Thoracic aorta (tissue), 2 donors: ENCODE measurements around the gene C5orf63. TPM values are rescaled to one million over a fixed set of nuclear protein-coding genes. Genes with fewer than 3 reads are reported as not detected.

Experiments
- ATAC-seq: fragments of 150-250 bp; one replicate; pipeline ENCODE4 v1.8.0; 2017; ENCODE audit warnings: low read depth; ENCODE audit not compliant: insufficient number of reproducible peaks, low FRiP score
- DNase-seq: peaks from one replicate; pipeline ENCODE4 v3.0.0-alpha.2; 2020; ENCODE audit warnings: low spot score
- H3K27ac ChIP-seq, 2 donors: fragments of 200-600 bp; sonication (generic); 1 replicate in 1 of 2; 2 replicates in 1 of 2; pipeline ENCODE4 v1.5.1; 2016; ENCODE audit warnings: mild to moderate bottlenecking in 2 of 2, moderate library complexity in 2 of 2
- H3K27me3 ChIP-seq: fragments of 200-600 bp; sonication (generic); replicated peaks from 2 replicates; pipeline ENCODE4 v1.6.0; 2016; ENCODE audit warnings: mild to moderate bottlenecking; ENCODE audit not compliant: insufficient read depth
- H3K36me3 ChIP-seq: fragments of 200-600 bp; sonication (generic); one replicate; pipeline ENCODE4 v1.5.1; 2016
- H3K4me1 ChIP-seq, 2 donors: fragments of 200-600 bp; sonication (generic); 1 replicate in 1 of 2; 2 replicates in 1 of 2; pipeline versions ENCODE4 v1.5.1 to v1.6.0; 2016; ENCODE audit warnings: low read depth in 2 of 2, mild to moderate bottlenecking in 1 of 2; ENCODE audit not compliant: control insufficient read depth in 1 of 2
- H3K4me3 ChIP-seq: fragments of 200-600 bp; sonication (generic); 2 replicates; pipeline ENCODE4 v1.5.1; 2016; ENCODE audit warnings: mild to moderate bottlenecking
- H3K9me3 ChIP-seq: fragments of 200-600 bp; sonication (generic); 2 replicates; pipeline ENCODE4 v1.5.1; 2016
- CTCF ChIP-seq: fragments of 200-600 bp; sonication (generic); IDR thresholded peaks from one replicate; pipeline ENCODE4 v1.5.1; 2019; ENCODE audit warnings: antibody characterized with exemption
- total RNA-seq, 2 donors: library from RNA; depleted of rRNA; stranded (reverse); fragments of >200 nt; gene quantifications; one replicate each; pipeline versions ENCODE4 v1.1.0 to v1.2.3, GENCODE V29; 2016

The C5orf63 gene
- total RNA-seq, 2 donors from 2014 or later, result 1.1 to 2.0 TPM

GRCh38 chr5:127101533-127101932 is 28.2 kb upstream of the C5orf63 start:
- Histone ChIP-seq H3K4me1 (no peaks in the 10 kb centered on the region), H3K9me3 (no peaks in the 10 kb centered on the region), H3K27ac (no peak overlapping the region), H3K36me3 (no peaks in the 10 kb centered on the region), H3K4me3 (no peak overlapping the region), H3K27me3 (no peaks in the 10 kb centered on the region)
- DNase-seq, result no peak
- no peak for ATAC-seq
- TF ChIP-seq CTCF, result no peak

DNA sequence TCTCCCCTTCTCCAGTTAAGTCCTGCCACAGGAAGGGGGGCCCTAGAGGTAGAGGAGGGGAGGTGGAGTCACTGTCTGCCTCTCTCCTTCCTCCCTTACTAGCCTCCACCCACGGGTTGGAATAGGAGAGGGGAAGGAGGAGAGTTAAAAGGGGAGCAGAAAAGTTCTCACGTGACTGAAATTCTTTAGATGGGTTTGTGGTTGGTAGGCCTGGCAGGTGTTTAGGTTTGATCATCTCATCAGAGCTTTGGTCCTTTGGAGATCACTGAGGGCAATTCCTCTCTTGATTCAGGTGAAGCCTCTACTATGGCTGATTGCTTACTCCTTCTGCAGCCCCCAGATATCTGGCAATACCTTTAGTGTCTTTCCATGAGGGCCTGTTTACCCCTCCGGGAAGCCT is 24.9 kb upstream of the C5orf63 start:
- Histone ChIP-seq H3K9me3 (no peaks in the 10 kb centered on the region), H3K4me1 (no peaks in the 10 kb centered on the region), H3K36me3 (no peaks in the 10 kb centered on the region), H3K4me3 (no peak overlapping the region), H3K27ac (no peak overlapping the region), H3K27me3 (no peaks in the 10 kb centered on the region)
- no peak for ATAC-seq
- no peak for TF ChIP-seq CTCF
- no peak for DNase-seq

DNA sequence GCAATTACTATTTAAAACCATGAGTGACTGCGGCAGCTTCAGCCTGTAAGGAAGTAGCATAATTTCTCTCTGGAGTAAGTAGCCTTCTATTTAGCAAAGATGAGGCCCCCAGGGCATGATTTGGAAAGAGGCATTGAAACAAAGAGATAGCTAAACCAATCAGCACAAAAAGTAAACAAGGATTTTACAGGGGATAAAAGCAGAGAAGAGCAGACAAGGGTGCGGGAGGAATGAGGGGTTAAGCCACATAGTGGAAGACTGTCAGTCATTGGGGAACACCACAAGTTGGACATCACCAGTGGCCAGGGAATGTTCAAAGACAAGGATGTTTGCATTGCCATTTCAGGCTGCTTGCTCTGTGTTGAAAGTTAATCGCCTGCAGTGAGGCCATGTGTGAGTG is 24.0 kb upstream of the C5orf63 start:
- H3K4me3 ChIP-seq, result no peak overlapping the region
- no peak overlapping the region for H3K27ac ChIP-seq
- H3K4me1 ChIP-seq, result no peaks in the 10 kb centered on the region
- no peak for TF ChIP-seq CTCF
- DNase-seq (no peak), ATAC-seq (no peak)
- H3K36me3 ChIP-seq, result no peaks in the 10 kb centered on the region
- no peaks in the 10 kb centered on the region for H3K9me3 ChIP-seq
- H3K27me3 ChIP-seq, result no peaks in the 10 kb centered on the region

- H3K27me3 ChIP-seq, result no peaks in the 10 kb centered on the region
- TF ChIP-seq CTCF, result no peak
- no peak overlapping the region for H3K4me3 ChIP-seq
- no peaks in the 10 kb centered on the region for H3K36me3 ChIP-seq
- no peaks in the 10 kb centered on the region for H3K4me1 ChIP-seq
- no peak for DNase-seq
- H3K9me3 ChIP-seq, result no peaks in the 10 kb centered on the region
- H3K27ac ChIP-seq, result no peak overlapping the region
- ATAC-seq, result no peak
Observed at GRCh38 chr5:127096328-127096993, 23.2 kb upstream of the C5orf63 start.

DNA sequence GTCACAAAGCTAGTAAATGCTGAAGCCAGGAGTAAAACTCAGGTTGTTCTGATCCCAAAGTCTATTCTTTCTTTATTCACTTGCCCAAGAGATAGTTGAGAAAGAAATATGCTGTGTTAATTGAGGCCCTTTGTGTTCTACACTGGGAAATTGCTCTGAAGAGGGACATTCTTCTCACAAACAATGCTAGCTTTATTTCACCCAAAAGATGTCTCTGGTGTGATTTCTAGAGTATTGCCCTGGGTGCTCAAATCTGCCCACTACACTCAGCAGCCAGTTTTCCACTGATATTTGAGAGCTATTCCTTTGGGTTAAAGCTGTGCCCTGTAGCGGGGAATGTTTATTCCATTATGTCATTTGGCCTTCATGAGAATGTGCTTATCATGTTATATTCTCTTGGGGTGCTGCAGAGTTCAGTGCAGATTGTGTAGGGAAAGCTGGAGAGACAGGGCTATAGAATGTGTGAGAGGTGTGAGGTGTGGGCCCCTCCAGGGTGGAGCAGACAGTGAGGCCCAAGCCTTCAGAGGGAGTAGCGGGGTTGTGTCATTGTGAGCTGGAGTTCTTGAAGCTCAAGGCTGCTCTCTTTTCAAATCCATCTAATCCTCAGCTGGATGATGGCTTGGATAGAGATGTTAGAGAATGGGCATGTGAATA is 21.0 kb upstream of the C5orf63 start:
- Histone ChIP-seq H3K27ac (no peak overlapping the region), H3K36me3 (no peaks in the 10 kb centered on the region), H3K9me3 (no peaks in the 10 kb centered on the region), H3K27me3 (no peaks in the 10 kb centered on the region), H3K4me1 (no peaks in the 10 kb centered on the region), H3K4me3 (no peak overlapping the region)
- TF ChIP-seq CTCF, result no peak
- ATAC-seq, result no peak
- no peak for DNase-seq
